H1 (cell line): ENCODE results near the gene MCM6. TPM values are rescaled to one million over a fixed set of nuclear protein-coding genes. Genes with fewer than 3 reads are reported as not detected.

Experiments
- CHD2 ChIP-seq: IDR thresholded peaks from 2 replicates; pipeline ENCODE4 v1.6.1; 2012; ENCODE audit warnings: low read length, improper control_type of control experiment
- POLR2AphosphoS5 ChIP-seq: IDR thresholded peaks from 2 replicates; pipeline ENCODE4 v1.6.1; 2011; ENCODE audit warnings: low read depth, low read length
- RFX5 ChIP-seq: IDR thresholded peaks from 2 replicates; pipeline ENCODE4 v1.6.1; 2011; ENCODE audit warnings: low read depth, low read length, improper control_type of control experiment, borderline replicate concordance
- SRF ChIP-seq: IDR thresholded peaks from 2 replicates; pipeline ENCODE4 v1.6.1; 2011; ENCODE audit warnings: mild to moderate bottlenecking, low read depth, low read length, moderate library complexity
- polyA plus RNA-seq, 7 experiments: library from polyadenylated mRNA; depleted of rRNA in 3 of 7; stranded (reverse) in 5 of 7; unstranded in 2 of 7; fragments of >200 nt in 5 of 7; fragments of 200-250 nt in 2 of 7; gene quantifications; 1 replicate in 5 of 7; 2 replicates in 1 of 7; 4 replicates in 1 of 7; pipeline versions ENCODE4 v1.2.1 to v1.2.3, GENCODE V29; 2011 to 2013; ENCODE audit warnings: missing spikeins in 2 of 7, mixed read lengths in 2 of 7
- total RNA-seq: library from RNA; stranded (reverse); fragmentation: NEBNext Ultra II Directional; extraction: Animal tissue kit (Norgen Biotek cat#: 25700); gene quantifications from 2 replicates; pipeline ENCODE4 v1.2.1, GENCODE V29; 2021
- TF ChIP-seq, protein P1 (sequence below): fragments of 300-600 bp; sonication (generic); IDR thresholded peaks from 2 replicates; pipeline ENCODE4 v1.7.1; 2012; ENCODE audit warnings: low read length, moderate library complexity, mild to moderate bottlenecking, inconsistent platforms; ENCODE audit not compliant: insufficient replicate concordance

MCM6 gene
- total and polyA plus RNA-seq, 2 of the 8 experiments (the other 6 are each of a cell fraction or from before 2014, with no cell fraction given): 60.2 to 134 TPM

- TF ChIP-seq, protein P1, sequence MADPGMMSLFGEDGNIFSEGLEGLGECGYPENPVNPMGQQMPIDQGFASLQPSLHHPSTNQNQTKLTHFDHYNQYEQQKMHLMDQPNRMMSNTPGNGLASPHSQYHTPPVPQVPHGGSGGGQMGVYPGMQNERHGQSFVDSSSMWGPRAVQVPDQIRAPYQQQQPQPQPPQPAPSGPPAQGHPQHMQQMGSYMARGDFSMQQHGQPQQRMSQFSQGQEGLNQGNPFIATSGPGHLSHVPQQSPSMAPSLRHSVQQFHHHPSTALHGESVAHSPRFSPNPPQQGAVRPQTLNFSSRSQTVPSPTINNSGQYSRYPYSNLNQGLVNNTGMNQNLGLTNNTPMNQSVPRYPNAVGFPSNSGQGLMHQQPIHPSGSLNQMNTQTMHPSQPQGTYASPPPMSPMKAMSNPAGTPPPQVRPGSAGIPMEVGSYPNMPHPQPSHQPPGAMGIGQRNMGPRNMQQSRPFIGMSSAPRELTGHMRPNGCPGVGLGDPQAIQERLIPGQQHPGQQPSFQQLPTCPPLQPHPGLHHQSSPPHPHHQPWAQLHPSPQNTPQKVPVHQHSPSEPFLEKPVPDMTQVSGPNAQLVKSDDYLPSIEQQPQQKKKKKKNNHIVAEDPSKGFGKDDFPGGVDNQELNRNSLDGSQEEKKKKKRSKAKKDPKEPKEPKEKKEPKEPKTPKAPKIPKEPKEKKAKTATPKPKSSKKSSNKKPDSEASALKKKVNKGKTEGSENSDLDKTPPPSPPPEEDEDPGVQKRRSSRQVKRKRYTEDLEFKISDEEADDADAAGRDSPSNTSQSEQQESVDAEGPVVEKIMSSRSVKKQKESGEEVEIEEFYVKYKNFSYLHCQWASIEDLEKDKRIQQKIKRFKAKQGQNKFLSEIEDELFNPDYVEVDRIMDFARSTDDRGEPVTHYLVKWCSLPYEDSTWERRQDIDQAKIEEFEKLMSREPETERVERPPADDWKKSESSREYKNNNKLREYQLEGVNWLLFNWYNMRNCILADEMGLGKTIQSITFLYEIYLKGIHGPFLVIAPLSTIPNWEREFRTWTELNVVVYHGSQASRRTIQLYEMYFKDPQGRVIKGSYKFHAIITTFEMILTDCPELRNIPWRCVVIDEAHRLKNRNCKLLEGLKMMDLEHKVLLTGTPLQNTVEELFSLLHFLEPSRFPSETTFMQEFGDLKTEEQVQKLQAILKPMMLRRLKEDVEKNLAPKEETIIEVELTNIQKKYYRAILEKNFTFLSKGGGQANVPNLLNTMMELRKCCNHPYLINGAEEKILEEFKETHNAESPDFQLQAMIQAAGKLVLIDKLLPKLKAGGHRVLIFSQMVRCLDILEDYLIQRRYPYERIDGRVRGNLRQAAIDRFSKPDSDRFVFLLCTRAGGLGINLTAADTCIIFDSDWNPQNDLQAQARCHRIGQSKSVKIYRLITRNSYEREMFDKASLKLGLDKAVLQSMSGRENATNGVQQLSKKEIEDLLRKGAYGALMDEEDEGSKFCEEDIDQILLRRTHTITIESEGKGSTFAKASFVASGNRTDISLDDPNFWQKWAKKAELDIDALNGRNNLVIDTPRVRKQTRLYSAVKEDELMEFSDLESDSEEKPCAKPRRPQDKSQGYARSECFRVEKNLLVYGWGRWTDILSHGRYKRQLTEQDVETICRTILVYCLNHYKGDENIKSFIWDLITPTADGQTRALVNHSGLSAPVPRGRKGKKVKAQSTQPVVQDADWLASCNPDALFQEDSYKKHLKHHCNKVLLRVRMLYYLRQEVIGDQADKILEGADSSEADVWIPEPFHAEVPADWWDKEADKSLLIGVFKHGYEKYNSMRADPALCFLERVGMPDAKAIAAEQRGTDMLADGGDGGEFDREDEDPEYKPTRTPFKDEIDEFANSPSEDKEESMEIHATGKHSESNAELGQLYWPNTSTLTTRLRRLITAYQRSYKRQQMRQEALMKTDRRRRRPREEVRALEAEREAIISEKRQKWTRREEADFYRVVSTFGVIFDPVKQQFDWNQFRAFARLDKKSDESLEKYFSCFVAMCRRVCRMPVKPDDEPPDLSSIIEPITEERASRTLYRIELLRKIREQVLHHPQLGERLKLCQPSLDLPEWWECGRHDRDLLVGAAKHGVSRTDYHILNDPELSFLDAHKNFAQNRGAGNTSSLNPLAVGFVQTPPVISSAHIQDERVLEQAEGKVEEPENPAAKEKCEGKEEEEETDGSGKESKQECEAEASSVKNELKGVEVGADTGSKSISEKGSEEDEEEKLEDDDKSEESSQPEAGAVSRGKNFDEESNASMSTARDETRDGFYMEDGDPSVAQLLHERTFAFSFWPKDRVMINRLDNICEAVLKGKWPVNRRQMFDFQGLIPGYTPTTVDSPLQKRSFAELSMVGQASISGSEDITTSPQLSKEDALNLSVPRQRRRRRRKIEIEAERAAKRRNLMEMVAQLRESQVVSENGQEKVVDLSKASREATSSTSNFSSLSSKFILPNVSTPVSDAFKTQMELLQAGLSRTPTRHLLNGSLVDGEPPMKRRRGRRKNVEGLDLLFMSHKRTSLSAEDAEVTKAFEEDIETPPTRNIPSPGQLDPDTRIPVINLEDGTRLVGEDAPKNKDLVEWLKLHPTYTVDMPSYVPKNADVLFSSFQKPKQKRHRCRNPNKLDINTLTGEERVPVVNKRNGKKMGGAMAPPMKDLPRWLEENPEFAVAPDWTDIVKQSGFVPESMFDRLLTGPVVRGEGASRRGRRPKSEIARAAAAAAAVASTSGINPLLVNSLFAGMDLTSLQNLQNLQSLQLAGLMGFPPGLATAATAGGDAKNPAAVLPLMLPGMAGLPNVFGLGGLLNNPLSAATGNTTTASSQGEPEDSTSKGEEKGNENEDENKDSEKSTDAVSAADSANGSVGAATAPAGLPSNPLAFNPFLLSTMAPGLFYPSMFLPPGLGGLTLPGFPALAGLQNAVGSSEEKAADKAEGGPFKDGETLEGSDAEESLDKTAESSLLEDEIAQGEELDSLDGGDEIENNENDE: no peak
- TF ChIP-seq RFX5 (no peak), CHD2 (no peak), POLR2AphosphoS5 (no peak), SRF (no peak)
These were observed 51.1 kb downstream of the MCM6 start (continued) for GRCh38 chr2:135825131-135825530.
